ENCODE results near the gene MAN1A1. TPM values are rescaled to one million over a fixed set of nuclear protein-coding genes. Genes with fewer than 3 reads are reported as not detected.

MAN1A1 gene
- total and polyA plus RNA-seq, 2 of the 8 experiments (the other 6 are each of a cell fraction or from before 2014, with no cell fraction given), result 1.8 to 5.4 TPM

DNA sequence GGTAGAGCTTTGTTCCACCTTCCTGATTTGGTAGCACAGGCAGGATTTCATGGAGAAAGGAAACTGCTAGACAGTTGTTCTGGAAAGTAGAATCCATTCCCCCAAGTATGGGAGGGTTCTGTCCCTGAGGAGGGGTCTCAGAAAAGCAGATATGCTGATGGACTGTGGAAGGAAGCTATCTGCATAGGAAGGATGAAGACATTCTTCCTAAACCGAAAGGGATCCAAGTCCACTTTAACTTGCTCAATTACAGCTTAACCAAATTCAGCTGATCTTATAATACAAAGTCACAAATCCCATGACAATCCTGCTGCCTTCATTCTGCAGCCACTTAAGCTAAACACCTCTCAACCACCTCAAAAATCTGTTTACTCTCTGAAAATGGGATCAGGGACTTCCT is 2.6 kb downstream of the MAN1A1 start:
- 100% methylated on average over 1 of the region's 1 CpG; no CpG with 5 or more reads in 1 of the 2 experiments for WGBS, 2 experiments (ENCODE audit: extremely low coverage in 1 of 2, insufficient coverage in 1 of 2, insufficient read length in 1 of 2, insufficient replicate concordance in 2 of 2, low coverage in 1 of 2, low lambda C conversion rate in 2 of 2, missing lambda C conversion rate in 1 of 2)
- Histone ChIP-seq H3K36me3 (ENCODE audit: control insufficient read depth in 2 of 4, insufficient read depth in 4 of 4, low read length in 3 of 4) (no peaks in the 10 kb centered on the region), H3K4me1 (replicated peaks in 1 of 4; ENCODE audit: control insufficient read depth in 3 of 4, insufficient read depth in 4 of 4, low read length in 3 of 4) (peaks cover 2 to 7% (median 4%) of the 10 kb centered on the region in 4 experiments; a peak in 4 of 7 replicates), H3K56ac (replicated peaks; ENCODE audit: insufficient read length, low read depth, low read length) (no peak overlapping the region), H4K8ac (ENCODE audit: extremely low read depth, insufficient read depth, low read length) (no peak overlapping the region), H3K14ac (ENCODE audit: insufficient read length) (no peak overlapping the region), H4K20me1 (replicated peaks in 1 of 2; ENCODE audit: control insufficient read depth in 1 of 2, insufficient read depth in 2 of 2, low read length in 2 of 2) (no peaks in the 10 kb centered on the region), H3K4ac (replicated peaks; ENCODE audit: insufficient read length, low read depth, low read length) (no peak overlapping the region), H3K79me1 (ENCODE audit: low read depth, low read length) (no peaks in the 10 kb centered on the region), H2BK20ac (ENCODE audit: low read length) (no peak overlapping the region), H2BK120ac (replicated peaks; ENCODE audit: low read depth, low read length) (no peak overlapping the region), H3K23me2 (ENCODE audit: low read depth, low read length) (peaks cover 15% of the 10 kb centered on the region; the same call in 1 of the 2 replicates), H2BK15ac (ENCODE audit: low read length) (no peak overlapping the region), H2BK12ac (ENCODE audit: low read depth, low read length) (no peak overlapping the region), H3K9me3 (ENCODE audit: insufficient read depth in 2 of 2, low read depth in 1 of 2, low read length in 1 of 2) (no peaks in the 10 kb centered on the region), H3K4me2 (ENCODE audit: insufficient read depth in 1 of 2, low read depth in 2 of 2, low read length in 2 of 2) (no peak overlapping the region; a peak in 1 of 4 replicates), H4K5ac (ENCODE audit: insufficient read length, low read depth, low read length) (no peak overlapping the region), H3K79me2 (ENCODE audit: control insufficient read depth in 1 of 2, insufficient read depth in 2 of 2, low read length in 2 of 2) (no peaks in the 10 kb centered on the region), H3K23ac (ENCODE audit: insufficient read length) (no peak overlapping the region), H3K27me3 (replicated peaks in 1 of 4; ENCODE audit: control insufficient read depth in 3 of 4, extremely low read depth in 1 of 4, insufficient read depth in 3 of 4, low read length in 3 of 4) (peaks cover 0 to 18% (median 14%) of the 10 kb centered on the region in 4 experiments; a peak in 6 of 7 replicates), H3K18ac (ENCODE audit: extremely low read depth, low read length) (no peak overlapping the region), H3K4me3 (ENCODE audit: extremely low read depth in 1 of 4, insufficient read depth in 2 of 4, low read depth in 3 of 4, low read length in 4 of 4) (no peak overlapping the region), H4K91ac (replicated peaks; ENCODE audit: insufficient read length, low read length) (no peak overlapping the region), H3K9ac (replicated peaks in 1 of 4; ENCODE audit: extremely low read depth in 1 of 4, low read depth in 3 of 4, low read length in 3 of 4) (no peak overlapping the region), H2BK5ac (ENCODE audit: low read depth, low read length) (no peak overlapping the region), H2AK5ac (ENCODE audit: low read depth, low read length) (no peak overlapping the region), H3K27ac (ENCODE audit: low read depth, low read length) (no peak overlapping the region), H2AFZ (ENCODE audit: low read length) (no peak overlapping the region)
- POLR2A ChIA-PET (ENCODE audit: partially characterized antibody), result no interaction called here
- CTCF ChIA-PET (ENCODE audit: partially characterized antibody), result interaction anchor here (0.6 to 3.6 kb wide), 8 partner anchors 13 to 633 kb away, joined by 3 to 23 read pairs (median 3); no protein-coding TSS in a partner anchor
- no peak for TF ChIP-seq ZNF274 (IDR thresholded peaks at IDR 0.05; ENCODE audit: borderline replicate concordance, extremely low read depth, low read length)
- DNase-seq (ENCODE audit: low read depth in 1 of 2, low spot score in 2 of 2) (no peak), FAIRE-seq (no peak)
